NCI-H187 treated with DMSO at 0.1 percent for 48 hours (cell line): Measurements from ENCODE around the gene CHD8.

Source experiments
- DNase-seq: peaks from one replicate; lab custom pipeline; 2025; lab: John Stamatoyannopoulos, UW

The CHD8 gene

DNA sequence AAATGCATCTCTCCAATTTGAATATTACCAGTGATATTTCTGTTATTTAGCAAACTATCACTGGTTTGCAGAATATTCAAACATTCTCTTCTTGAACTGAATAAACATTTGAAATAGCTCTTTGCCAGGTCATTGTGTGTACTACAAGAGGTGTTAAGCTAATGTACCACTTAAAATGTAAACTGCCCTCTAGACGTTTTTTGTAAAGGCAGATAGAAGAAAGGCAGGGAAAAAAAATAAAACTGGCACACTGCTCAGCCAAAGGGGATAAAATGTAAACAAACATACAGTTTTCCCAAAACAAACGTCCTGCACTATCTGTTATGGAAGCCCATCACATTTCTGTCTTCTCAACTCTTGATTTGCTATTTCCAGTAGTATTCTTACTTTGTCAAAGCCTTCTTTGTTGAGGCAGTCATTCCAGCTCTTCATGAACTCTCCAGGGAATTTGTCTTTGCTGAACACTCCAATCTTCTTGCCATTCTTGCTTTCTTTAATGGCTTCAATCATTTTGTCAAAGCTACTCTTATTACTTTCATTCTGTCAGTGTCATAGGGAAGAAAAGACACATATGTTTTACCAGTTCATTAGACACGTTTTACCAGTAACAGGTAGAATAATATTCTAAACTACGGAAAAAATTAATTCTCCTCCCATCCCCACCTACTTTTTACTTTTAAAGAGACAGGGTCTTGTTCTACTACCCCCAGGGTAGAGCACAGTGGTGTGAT lies 85.8 kb downstream of the CHD8 start:
- no peak for DNase-seq

DNA sequence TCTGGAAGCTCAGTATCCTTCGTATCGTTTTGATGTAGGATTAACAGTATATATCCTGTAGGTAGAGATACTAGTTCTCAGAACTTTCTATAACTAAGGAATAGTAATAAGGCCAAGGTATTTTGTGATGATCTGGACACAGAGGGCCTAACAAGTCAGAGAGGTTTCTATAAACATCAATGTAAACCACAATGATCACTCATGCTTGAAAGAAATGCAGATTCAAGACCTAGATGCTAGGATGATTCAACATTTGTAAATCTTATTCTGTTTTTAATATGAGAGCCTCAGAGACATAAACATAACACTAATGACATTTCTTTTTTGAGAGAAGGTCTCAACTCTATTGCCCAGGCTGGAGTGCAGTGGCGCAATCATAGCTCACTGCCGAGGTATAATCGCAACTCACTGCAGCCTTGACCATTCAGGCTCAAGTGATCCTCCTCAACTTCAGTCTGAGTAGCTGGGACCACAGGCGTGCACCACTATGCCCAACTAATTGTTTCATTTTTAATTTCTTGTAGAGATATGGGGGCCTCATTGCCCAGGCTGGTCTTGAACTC lies 88.3 kb downstream of the CHD8 start:
- no peak for DNase-seq

DNA sequence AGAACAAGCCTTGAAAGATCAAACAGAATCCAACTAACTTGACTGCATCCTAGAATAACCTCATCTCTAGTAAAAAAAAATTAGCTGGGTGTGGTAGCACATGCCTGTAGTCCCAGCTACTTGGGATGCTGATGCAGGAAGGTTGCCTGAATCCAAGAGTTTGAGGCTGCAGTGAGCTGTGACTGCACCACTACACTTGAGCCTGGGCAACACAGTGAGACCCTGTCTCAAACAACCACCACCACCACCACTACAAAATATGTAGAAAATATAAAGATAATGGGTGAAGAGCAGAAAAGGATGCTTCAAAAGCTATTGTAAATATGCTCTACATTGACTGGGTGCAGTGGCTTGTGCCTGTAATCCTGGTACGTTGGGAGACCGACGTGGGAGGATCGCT lies 99.4 kb downstream of the CHD8 start:
- DNase-seq: no peak

DNA sequence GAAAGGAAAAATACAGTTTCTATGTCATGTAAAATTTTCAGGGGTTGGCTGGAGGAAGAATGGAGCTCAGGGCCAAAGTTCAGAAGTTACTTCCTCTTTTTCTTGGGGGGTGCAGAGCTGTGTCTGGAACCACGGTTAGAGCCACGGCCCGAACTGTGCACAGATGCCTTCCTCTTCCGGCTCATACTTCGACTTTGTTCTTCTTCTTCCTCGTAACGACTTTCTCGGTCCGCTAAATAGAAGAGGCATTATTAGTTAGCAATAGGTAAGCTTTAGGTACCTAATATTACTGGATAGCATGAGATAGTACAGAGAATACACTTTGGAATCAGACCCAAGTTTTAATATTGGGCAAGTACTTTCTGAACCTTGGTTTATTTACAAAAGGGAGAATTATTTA lies 103.3 kb downstream of the CHD8 start:
- no peak for DNase-seq

DNA sequence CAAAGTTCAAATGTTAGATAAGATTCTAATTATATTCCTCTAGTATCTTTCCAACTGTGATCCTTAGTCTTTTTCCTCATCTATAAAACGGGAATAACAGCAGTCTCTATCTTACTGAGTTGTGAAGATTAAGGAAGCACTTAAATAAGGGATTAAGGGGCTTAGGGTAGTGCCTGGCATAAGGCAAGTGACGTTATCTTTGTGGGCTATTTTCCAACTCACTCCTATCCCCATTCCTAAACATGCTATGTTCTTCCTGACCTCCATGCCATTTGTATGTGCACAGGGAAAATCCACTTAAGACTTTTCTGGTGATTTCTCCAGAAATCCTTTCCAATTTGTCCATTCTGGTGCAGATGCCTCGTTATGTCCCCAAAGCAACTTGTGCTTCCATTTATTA lies 105.4 kb downstream of the CHD8 start:
- DNase-seq: no peak

DNA sequence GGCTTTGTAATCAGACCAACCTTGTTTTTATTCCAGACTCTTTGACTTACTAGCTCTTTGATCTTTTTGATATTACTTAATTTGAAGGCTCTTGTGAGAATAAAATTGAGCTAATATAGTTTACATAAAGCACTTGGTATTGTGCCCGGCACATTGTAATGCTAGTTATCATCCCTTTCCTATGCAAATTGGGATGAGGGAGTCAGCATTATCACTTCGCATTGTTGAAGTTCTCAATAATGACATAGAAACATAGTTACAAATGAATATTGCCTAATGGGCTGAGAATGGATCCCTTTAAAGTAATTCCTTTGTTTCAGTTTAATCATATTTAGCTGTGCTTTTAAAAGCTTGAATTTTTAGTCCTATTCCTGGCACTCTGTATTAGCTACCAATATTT lies 108.7 kb downstream of the CHD8 start:
- no peak for DNase-seq

DNA sequence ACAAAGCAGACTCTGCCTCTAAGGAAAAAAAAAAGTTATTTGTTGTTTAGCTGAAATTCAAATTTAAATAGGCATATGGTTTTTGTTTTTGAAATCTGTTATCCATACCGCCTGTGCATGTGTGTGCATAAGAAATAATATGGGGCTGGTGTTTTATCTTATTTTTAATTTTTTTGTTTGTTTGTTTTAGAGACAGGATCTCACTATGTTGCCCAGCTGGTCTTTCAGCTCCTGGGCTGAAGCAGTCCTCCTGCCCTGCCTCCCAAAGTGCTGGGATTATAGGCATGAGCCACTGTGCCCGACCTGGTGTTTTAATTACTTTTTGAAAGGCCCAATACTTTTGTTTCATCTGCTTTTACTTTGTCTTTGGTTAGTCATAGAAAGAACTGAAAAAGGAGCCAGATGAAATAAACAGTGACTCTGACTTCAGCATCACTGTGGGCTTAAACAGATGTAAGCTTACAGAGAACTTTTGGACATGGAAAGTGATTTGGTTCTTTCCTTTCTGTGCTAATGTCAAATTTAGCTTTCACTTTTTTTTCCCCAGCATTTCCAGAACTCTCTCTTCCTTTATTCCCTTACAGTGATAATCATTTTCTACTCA lies 109.3 kb downstream of the CHD8 start:
- DNase-seq: no peak

DNA sequence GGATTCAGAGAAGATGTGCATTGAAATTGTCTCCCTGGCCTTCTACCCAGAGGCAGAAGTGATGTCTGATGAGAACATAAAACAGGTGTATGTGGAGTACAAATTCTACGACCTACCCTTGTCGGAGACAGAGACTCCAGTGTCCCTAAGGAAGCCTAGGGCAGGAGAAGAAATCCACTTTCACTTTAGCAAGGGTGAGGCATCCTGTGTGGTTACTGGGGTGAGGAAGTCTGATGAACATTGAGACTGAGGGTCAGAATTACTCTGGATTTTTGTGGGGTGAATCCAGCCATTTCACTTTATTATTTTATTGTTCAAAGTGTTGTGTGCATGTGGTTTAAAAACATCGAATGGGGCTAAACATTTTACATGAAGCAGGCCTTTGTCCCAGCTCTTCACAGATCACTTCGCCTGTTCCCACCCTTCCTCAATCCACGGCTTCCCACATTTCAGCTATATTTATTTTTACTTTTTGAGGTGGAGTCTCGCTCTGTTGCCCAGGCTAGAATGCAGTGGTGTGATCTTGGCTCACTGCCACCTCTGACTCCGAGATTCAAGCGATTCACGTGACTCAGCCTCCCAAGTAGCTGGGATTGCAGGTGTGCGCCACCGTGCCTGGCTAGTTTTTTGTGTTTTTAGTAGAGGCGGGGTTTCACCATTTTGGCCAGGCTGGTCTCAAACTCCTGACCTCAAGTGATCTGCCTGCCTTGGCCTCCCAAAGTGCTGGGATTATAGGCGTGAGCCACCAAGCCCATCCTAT lies 112.7 kb downstream of the CHD8 start:
- DNase-seq: no peak
